D341Med (cell line): ENCODE measurements around the gene FAIM2.
"Not testable (repeated sequence)": the region's sequence is repeated elsewhere in the genome, so short reads cannot be mapped to it uniquely, and the experiment has no call there.

Experiments used
- DNase-seq: peaks from one replicate; pipeline ENCODE4 v3.0.0; 2012; ENCODE audit warnings: low spot score

The FAIM2 gene

GRCh38 chr12:49893753-49894750 is 9.6 kb downstream of the FAIM2 start:
- no peak for DNase-seq

- DNase-seq = no peak
Observed at GRCh38 chr12:49892732-49893317, 10.9 kb downstream of the FAIM2 start.

- DNase-seq = no peak
Observed at GRCh38 chr12:49892084-49892731, 11.5 kb downstream of the FAIM2 start.

GRCh38 chr12:49891476-49891875 is 12.2 kb downstream of the FAIM2 start:
- no peak for DNase-seq

- DNase-seq = no peak
Observed at GRCh38 chr12:49891012-49891411, 12.7 kb downstream of the FAIM2 start.

GRCh38 chr12:49890096-49890461 is 13.6 kb downstream of the FAIM2 start:
- DNase-seq = no peak

GRCh38 chr12:49889361-49890095 is 14.2 kb downstream of the FAIM2 start:
- DNase-seq = no peak

GRCh38 chr12:49888461-49889151 is 15.1 kb downstream of the FAIM2 start:
- DNase-seq = no peak

- no peak for DNase-seq
Observed at GRCh38 chr12:49887536-49888401, 15.9 kb downstream of the FAIM2 start.

GRCh38 chr12:49887091-49887490 is 16.6 kb downstream of the FAIM2 start:
- DNase-seq = no peak

GRCh38 chr12:49885663-49886461 is 17.8 kb downstream of the FAIM2 start:
- no peak for DNase-seq

GRCh38 chr12:49885118-49885517 is 18.6 kb downstream of the FAIM2 start:
- no peak for DNase-seq

- DNase-seq = no peak
Observed at GRCh38 chr12:49882851-49883464, 20.7 kb downstream of the FAIM2 start.

- DNase-seq = peak; percentile 85
Observed at GRCh38 chr12:49882248-49882850, 21.4 kb downstream of the FAIM2 start.

- no peak for DNase-seq
Observed at GRCh38 chr12:49881415-49882247, 22.1 kb downstream of the FAIM2 start.

GRCh38 chr12:49880756-49881414 is 22.8 kb downstream of the FAIM2 start:
- no peak for DNase-seq

- DNase-seq = not testable (repeated sequence)
Observed at GRCh38 chr12:49879065-49879464, 24.6 kb downstream of the FAIM2 start.
